HepG2 (cell line): ENCODE results near the gene TOB1. TPM values are rescaled to one million over a fixed set of nuclear protein-coding genes. Genes with fewer than 3 reads are reported as not detected.
A peak's percentile ranks its signal among the peaks of the same experiment; 100 is the strongest.

Experiments
- ARID5B ChIP-seq: IDR thresholded peaks from 2 replicates; pipeline ENCODE4 v1.4.0; 2020; ENCODE audit warnings: mild to moderate bottlenecking, missing genetic modification reagents
- FOXK1 ChIP-seq: sonication (generic); formaldehyde crosslinking; IDR thresholded peaks from 2 replicates; pipeline ENCODE4 v1.4.0; 2020; ENCODE audit warnings: low read depth, missing genetic modification reagents, borderline replicate concordance
- KMT2A ChIP-seq: sonication (generic); formaldehyde crosslinking; IDR thresholded peaks from 2 replicates; pipeline ENCODE4 v1.4.0; 2020; ENCODE audit warnings: missing genetic modification reagents
- REST ChIP-seq, 2 experiments: IDR thresholded peaks; 2 replicates each; pipeline ENCODE4 v1.6.1; 2011 to 2012; ENCODE audit warnings: low read length in 2 of 2, borderline replicate concordance in 1 of 2, low read depth in 1 of 2, mild to moderate bottlenecking in 1 of 2, moderate library complexity in 1 of 2
- SNAI1 ChIP-seq: sonication (generic); formaldehyde crosslinking; IDR thresholded peaks from 2 replicates; pipeline ENCODE4 v1.5.0; 2020; ENCODE audit warnings: mild to moderate bottlenecking, missing genetic modification reagents, borderline replicate concordance
- TFDP2 ChIP-seq: sonication (generic); formaldehyde crosslinking; IDR thresholded peaks from 2 replicates; pipeline ENCODE4 v1.4.0; 2020; ENCODE audit warnings: missing genetic modification reagents
- THAP7 ChIP-seq: sonication (generic); formaldehyde crosslinking; IDR thresholded peaks from 2 replicates; pipeline ENCODE4 v1.8.1; 2023; ENCODE audit warnings: mild to moderate bottlenecking, missing genetic modification reagents
- THRA ChIP-seq: sonication (generic); formaldehyde crosslinking; IDR thresholded peaks from 2 replicates; pipeline ENCODE4 v1.4.0; 2020; ENCODE audit warnings: missing genetic modification reagents, borderline replicate concordance
- ZMYM2 ChIP-seq: sonication (generic); formaldehyde crosslinking; IDR thresholded peaks from 2 replicates; pipeline ENCODE4 v1.8.0; 2022; ENCODE audit warnings: mild to moderate bottlenecking, missing genetic modification reagents
- ZNF12 ChIP-seq: sonication (generic); formaldehyde crosslinking; IDR thresholded peaks from 2 replicates; pipeline ENCODE4 v1.5.0; 2020; ENCODE audit warnings: missing genetic modification reagents
- ZNF326 ChIP-seq: sonication (generic); formaldehyde crosslinking; IDR thresholded peaks from 2 replicates; pipeline ENCODE4 v1.4.0; 2020; ENCODE audit warnings: missing genetic modification reagents, borderline replicate concordance
- ZNF362 ChIP-seq: sonication (generic); formaldehyde crosslinking; IDR thresholded peaks from 2 replicates; pipeline ENCODE4 v1.4.0; 2020; ENCODE audit warnings: missing genetic modification reagents, mild to moderate bottlenecking, borderline replicate concordance
- ZNF432 ChIP-seq: sonication (generic); formaldehyde crosslinking; IDR thresholded peaks from 2 replicates; pipeline ENCODE4 v1.5.0; 2020; ENCODE audit warnings: missing genetic modification reagents, mild to moderate bottlenecking, borderline replicate concordance
- ZNF547 ChIP-seq: sonication (generic); formaldehyde crosslinking; IDR thresholded peaks from 2 replicates; pipeline ENCODE4 v1.5.1; 2020; ENCODE audit warnings: mild to moderate bottlenecking, missing genetic modification reagents
- ZSCAN29 ChIP-seq: sonication (generic); formaldehyde crosslinking; conservative IDR thresholded peaks from 2 replicates; pipeline ENCODE4 v1.4.0; 2020; ENCODE audit warnings: mild to moderate bottlenecking, missing genetic modification reagents
- polyA plus RNA-seq, 8 experiments: library from polyadenylated mRNA; depleted of rRNA in 3 of 8; stranded (reverse) in 7 of 8; unstranded in 1 of 8; fragments of >200 nt; fragmentation: Illumina TruSeq in 4 of 8; extraction: Trizol in 4 of 8; gene quantifications; 2 replicates each; pipeline versions ENCODE4 v1.2.1 to v1.2.3, GENCODE V29; 2011 to 2016; ENCODE audit warnings: low read depth in 4 of 8, missing spikeins in 1 of 8, mixed read lengths in 1 of 8; ENCODE audit not compliant: insufficient read depth in 1 of 8
- total RNA-seq, 5 experiments: library from RNA; depleted of rRNA; stranded (reverse); fragments of >200 nt; fragmentation: Illumina TruSeq; extraction: Trizol; gene quantifications; 2 replicates each; pipeline ENCODE4 v1.2.3, GENCODE V29; 2016; ENCODE audit warnings: low read depth in 1 of 5

TOB1 gene
- total and polyA plus RNA-seq, 2 of the 13 experiments (the other 11 are each of a cell fraction or from before 2014, with no cell fraction given) = 21.9 to 57.7 TPM

GRCh38 chr17:50866261-50866949, at the start of gene TOB1 (continued):
- TF ChIP-seq TFDP2 (peak; percentile 83), ZNF547 (peak; percentile 85), KMT2A (CRISPR knock-in tag) (peak; percentile 26; the same call in 1 of the 2 replicates), SNAI1 (CRISPR knock-in tag) (no peak; the same call in 1 of the 2 replicates), ZNF326 (CRISPR knock-in tag) (no peak), ZSCAN29 (no peak), ZMYM2 (CRISPR knock-in tag) (0 out of 2 replicates have a peak, but pooled peaks have one; percentile 61), ZNF12 (peak; percentile 60), ZNF362 (CRISPR knock-in tag) (peak; percentile 51; the same call in 1 of the 2 replicates), FOXK1 (CRISPR knock-in tag) (peak; percentile 64; the same call in 1 of the 2 replicates), ARID5B (peak; percentile 67), REST (IDR thresholded peaks at IDR 0.05; ENCODE audit: borderline replicate concordance in 1 of 2, low read depth in 1 of 2, low read length in 2 of 2) (peak in 1 of 2 experiments; percentile 86; a peak in 3 of 4 replicates), ZNF432 (CRISPR knock-in tag) (0 out of 2 replicates have a peak, but pooled peaks have one; percentile 10), THRA (peak; percentile 85), THAP7 (0 out of 2 replicates have a peak, but pooled peaks have one; percentile 12)
